Rectal smooth muscle tissue (tissue), 1 donor: ENCODE results near the gene PILRA.
"Not testable (repeated sequence)": the region's sequence is repeated elsewhere in the genome, so short reads cannot be mapped to it uniquely, and the experiment has no call there.

Source experiments
- H3K27ac ChIP-seq: one replicate; pipeline ENCODE4 v1.7.0; 2013; ENCODE audit warnings: low read depth, low read length, inconsistent platforms
- H3K27me3 ChIP-seq: one replicate; pipeline ENCODE4 v1.7.0; 2013; ENCODE audit warnings: low read length; ENCODE audit not compliant: control insufficient read depth, insufficient read depth
- H3K36me3 ChIP-seq: one replicate; pipeline ENCODE4 v1.7.0; 2013; ENCODE audit warnings: low read length; ENCODE audit not compliant: control insufficient read depth, insufficient read depth
- H3K4me1 ChIP-seq: one replicate; pipeline ENCODE4 v1.7.0; 2013; ENCODE audit warnings: low read length; ENCODE audit not compliant: control insufficient read depth, insufficient read depth
- H3K4me3 ChIP-seq: one replicate; pipeline ENCODE4 v1.7.0; 2013; ENCODE audit warnings: low read length
- H3K9ac ChIP-seq: one replicate; pipeline ENCODE4 v1.7.0; 2013; ENCODE audit warnings: low read length

PILRA gene

DNA sequence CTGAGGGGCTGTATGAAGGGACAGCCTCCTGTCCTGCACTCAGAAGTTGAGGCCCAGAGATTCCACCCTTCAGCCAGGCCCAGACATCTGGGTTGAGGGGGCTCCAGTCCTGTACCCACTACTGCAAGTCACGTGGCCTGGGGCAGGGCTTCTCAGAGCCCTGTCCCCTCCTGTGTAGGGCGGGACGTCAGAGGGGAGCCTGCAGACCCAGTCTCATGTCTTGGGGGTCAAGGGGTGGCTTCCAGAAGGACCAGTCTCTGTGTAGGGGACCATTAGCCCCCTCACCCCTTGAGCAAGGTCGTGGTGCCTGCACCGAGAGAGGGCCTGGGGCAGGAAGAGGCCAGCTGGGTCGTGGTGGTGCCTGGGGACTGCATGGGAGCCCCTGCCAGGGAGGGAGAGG, 593 bp upstream of the PILRA start:
- no peaks in the 10 kb centered on the region for H3K4me1 ChIP-seq
- no peak overlapping the region for H3K4me3 ChIP-seq
- H3K27ac ChIP-seq: no peak overlapping the region
- no peak overlapping the region for H3K9ac ChIP-seq
- H3K36me3 ChIP-seq: no peaks in the 10 kb centered on the region
- no peaks in the 10 kb centered on the region for H3K27me3 ChIP-seq

DNA sequence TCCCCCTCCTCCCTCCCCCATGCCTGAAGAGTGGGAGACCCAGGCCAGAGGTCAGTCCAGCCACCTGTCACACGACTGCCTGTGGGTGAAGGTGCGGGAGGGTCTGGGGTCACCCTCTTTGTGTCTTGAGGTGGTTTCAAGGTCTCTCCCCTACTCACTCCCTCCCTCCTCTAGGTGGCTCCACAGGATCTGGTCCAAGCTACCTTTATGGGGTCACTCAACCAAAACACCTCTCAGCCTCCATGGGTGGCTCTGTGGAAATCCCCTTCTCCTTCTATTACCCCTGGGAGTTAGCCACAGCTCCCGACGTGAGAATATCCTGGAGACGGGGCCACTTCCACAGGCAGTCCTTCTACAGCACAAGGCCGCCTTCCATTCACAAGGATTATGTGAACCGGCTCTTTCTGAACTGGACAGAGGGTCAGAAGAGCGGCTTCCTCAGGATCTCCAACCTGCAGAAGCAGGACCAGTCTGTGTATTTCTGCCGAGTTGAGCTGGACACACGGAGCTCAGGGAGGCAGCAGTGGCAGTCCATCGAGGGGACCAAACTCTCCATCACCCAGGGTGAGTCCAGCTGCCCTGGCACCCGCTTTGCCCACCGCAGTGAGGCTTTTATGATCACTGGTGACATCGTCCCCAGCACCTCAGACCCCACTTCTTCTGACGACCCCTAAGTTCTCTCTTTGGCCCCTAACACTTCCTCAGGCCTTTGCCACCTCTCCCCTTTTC, 747 bp downstream of the PILRA start:
- H3K27ac ChIP-seq, H3K27me3 ChIP-seq, H3K9ac ChIP-seq, H3K4me3 ChIP-seq, H3K4me1 ChIP-seq, H3K36me3 ChIP-seq: not testable (repeated sequence)

DNA sequence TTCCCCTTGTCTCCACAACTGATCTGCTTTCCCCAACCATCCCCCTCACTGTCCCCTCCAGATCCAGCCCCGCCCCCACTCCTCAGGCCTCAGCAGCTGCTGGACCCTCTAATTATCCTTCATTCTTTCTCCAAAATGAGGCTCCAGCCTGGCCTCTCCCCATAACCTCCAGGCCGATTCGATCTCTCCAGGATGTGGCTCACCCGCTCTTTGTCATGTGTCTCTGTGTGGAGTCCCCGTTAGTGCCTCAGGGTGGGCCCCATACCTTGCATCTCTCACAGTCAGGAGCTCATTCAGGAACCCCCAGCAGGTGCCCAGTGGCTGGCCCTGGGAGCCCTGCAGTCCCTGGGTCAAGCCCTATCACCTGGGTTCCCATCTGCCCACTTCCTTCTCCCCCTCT, 1.3 kb downstream of the PILRA start:
- Histone ChIP-seq H3K27ac (no peak overlapping the region), H3K4me1 (no peaks in the 10 kb centered on the region), H3K27me3 (no peaks in the 10 kb centered on the region), H3K36me3 (no peaks in the 10 kb centered on the region), H3K9ac (no peak overlapping the region), H3K4me3 (no peak overlapping the region)

DNA sequence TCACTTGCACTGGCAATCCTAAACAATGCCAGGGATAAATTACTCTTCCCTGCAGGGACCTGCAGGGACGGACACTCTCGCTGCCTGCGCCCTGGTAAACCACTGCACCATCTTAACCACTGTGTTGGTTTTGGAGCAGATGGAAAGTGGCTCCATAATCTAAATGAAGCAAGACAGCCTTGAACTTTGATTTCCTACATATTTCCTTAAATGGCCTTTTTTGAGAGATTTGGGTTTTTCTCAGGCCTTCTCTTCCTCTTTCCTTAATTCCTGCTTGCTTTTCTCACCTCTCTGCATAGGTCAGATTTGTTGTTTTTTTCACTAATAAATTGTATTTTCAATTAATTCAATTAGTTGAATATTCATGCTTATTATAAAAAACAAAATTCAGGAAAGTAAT, 2.8 kb downstream of the PILRA start:
- no peak overlapping the region for H3K4me3 ChIP-seq
- no peaks in the 10 kb centered on the region for H3K27me3 ChIP-seq
- no peak overlapping the region for H3K27ac ChIP-seq
- H3K36me3 ChIP-seq: no peaks in the 10 kb centered on the region
- H3K9ac ChIP-seq: no peak overlapping the region
- H3K4me1 ChIP-seq: no peaks in the 10 kb centered on the region

DNA sequence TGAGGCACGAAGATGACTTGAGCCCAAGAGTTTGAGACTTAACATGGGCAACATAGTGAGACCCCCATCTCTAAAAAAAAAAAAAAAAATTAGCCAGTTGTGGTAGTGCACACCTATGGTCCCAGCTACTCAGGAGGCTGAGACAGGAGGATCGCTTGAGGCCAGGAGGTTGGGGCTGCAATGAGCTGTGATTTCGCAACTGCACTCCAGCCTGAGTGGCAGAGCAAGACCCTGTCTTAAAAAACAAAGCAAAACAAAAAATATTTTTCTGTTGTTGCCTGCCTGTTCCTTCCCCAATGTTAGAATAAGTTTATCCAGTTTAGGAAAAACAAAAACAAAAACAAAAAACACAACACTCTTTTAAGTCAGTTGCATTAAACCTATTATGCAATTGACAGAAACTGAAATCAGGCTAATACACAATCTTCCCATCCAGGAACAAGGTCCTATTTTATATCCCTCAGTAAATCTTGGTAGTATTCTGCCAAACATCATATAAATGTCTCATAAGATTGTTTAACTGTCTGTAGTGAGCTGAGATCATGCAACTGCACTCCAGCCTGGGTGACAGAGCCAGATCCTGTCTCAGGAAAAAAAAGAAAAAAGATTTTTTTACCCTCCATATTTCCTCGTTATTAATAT, 4.9 kb downstream of the PILRA start:
- H3K9ac ChIP-seq: no peak overlapping the region
- H3K4me3 ChIP-seq: no peak overlapping the region
- H3K36me3 ChIP-seq: no peaks in the 10 kb centered on the region
- no peaks in the 10 kb centered on the region for H3K4me1 ChIP-seq
- no peaks in the 10 kb centered on the region for H3K27me3 ChIP-seq
- H3K27ac ChIP-seq: no peak overlapping the region

DNA sequence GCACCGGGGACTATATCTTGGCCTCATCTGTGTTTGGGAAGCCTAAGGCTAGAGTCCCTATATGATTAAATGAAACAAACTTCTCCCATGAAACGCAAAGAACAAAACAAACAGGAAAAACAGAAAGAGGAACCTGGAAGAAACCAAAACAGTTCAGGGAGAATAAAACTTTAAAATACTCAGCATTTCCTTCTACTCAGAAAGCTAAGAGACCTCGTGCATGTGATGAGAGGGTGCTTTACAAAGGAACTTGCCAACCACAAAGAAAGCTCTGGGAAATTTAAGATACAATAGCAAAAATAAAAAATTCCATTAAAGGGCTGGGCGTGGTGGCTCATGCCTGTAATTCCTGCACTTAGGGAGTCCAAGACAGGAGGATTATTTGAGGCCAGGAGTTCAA, 6.9 kb downstream of the PILRA start:
- no peak overlapping the region for H3K4me3 ChIP-seq
- no peaks in the 10 kb centered on the region for H3K36me3 ChIP-seq
- no peaks in the 10 kb centered on the region for H3K27me3 ChIP-seq
- no peaks in the 10 kb centered on the region for H3K4me1 ChIP-seq
- no peak overlapping the region for H3K27ac ChIP-seq
- H3K9ac ChIP-seq: no peak overlapping the region

DNA sequence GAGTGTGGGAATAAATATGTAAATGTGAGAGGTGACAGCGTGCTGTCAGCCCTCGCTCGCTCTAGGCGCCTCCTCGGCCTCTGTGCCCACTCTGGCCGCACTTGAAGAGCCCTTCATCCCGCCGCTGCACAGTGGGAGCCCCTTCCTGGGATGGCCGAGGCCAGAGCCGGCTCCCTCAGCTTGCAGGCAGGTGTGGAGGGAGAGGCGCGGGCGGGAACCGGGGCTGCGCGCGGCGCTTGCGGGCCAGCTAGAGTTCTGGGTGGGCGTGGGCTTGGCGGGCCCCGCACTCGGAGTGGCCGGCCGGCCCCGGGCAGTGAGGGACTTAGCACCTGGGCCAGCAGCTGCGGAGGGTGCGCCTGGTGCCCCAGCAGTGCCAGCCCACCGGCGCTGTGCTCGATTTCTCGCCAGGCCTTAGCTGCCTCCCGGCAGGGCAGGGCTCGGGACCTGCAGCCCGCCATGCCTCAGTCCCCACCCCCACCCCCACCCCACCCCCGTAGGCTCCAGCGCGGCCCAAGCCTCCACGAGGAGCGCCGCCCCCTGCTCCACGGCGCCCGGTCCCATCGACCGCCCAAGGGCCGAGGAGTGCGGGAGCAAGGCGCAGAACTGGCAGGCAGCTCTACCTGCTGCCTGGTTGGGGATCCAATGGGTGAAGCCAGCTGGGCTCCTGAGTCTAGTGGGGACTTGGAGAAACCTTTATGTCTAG, 8.4 kb downstream of the PILRA start:
- not testable (repeated sequence) for H3K4me3 ChIP-seq, H3K27ac ChIP-seq, H3K9ac ChIP-seq, H3K36me3 ChIP-seq, H3K27me3 ChIP-seq, H3K4me1 ChIP-seq

DNA sequence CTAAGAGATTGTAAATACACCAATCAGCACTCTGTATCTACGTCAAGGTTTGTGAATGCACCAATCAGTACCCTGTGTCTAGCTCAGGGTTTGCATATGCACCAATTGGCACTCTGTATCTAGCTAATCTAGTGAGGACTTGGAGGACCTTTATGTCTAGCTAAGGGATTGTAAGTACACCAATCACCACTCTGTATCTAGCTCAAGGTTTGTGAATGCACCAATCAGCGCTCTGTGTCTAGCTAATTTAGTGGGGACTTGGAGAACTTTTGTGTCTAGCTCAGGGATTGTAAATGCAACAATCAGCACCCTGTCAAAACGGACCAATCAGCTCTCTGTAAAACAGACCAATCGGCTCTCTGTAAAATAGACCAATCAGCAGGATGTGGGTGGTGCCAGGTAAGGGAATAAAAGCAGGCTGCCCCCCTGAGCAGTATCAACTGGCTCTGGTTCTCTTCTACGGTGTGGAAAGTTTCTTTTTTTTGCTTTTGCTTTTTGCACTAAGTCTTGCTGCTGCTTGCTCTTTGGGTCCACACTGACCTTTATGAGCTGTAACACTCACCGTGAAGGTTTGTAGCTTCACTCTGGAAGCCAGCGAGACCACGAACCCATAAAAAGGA, 9.1 kb downstream of the PILRA start:
- not testable (repeated sequence) for H3K4me1 ChIP-seq, H3K9ac ChIP-seq, H3K27me3 ChIP-seq, H3K27ac ChIP-seq, H3K4me3 ChIP-seq, H3K36me3 ChIP-seq

DNA sequence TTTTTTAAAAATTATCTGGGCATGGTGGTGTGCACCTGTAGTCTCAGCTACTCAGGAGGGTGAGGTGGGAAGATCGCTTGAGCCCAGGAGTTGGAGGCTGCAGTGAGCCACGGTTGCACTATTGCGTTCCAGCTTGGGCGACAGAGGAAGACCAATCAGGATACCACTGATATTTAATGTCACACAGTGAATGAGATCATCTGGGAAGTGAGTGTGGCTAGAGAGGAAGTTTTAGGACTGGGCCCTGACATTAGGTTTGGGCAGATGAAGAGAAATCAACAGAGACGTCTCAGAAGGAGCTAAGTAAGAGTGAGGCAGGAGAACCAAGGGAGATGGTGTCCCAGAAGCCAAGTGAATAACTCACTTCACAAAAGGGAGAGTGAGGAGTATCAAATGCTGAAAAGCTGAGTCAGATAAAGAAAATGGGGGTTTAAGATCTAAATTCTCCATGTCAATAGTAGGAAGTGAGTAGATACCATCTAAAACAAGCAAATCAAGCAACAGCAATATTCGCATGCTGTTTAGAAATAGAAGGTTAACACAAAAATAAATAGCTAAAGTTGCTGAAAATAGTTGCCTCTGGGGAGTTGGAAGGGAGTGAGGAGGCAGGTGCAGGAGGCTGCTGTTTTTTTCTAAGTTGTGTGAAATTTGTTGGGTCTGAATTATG, 11.5 kb downstream of the PILRA start:
- H3K9ac ChIP-seq: no peak overlapping the region
- H3K4me3 ChIP-seq: no peak overlapping the region
- no peaks in the 10 kb centered on the region for H3K27me3 ChIP-seq
- H3K27ac ChIP-seq: no peak overlapping the region
- H3K36me3 ChIP-seq: no peaks in the 10 kb centered on the region
- H3K4me1 ChIP-seq: no peaks in the 10 kb centered on the region

DNA sequence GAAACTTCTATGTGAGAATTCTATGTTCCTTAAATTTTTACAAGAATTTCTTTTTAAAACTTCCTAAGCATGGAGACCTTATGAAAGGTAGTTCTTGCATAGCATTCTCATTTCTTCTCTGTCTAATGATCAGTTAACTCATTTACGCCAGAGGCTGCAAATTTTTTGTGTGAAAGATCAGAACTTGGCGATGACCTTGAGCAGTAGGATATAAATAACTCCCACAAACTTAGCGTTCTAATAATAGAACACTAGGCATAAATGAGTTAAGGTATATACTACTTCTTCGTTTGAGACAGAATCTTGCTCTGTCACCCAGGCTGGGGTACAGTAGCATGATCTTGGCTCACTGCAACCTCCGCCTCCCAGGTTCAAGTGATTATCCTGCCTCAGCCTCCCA, 13.7 kb downstream of the PILRA start:
- Histone ChIP-seq H3K4me1 (no peaks in the 10 kb centered on the region), H3K9ac (no peak overlapping the region), H3K27ac (no peak overlapping the region), H3K4me3 (no peak overlapping the region), H3K36me3 (no peaks in the 10 kb centered on the region), H3K27me3 (no peaks in the 10 kb centered on the region)

DNA sequence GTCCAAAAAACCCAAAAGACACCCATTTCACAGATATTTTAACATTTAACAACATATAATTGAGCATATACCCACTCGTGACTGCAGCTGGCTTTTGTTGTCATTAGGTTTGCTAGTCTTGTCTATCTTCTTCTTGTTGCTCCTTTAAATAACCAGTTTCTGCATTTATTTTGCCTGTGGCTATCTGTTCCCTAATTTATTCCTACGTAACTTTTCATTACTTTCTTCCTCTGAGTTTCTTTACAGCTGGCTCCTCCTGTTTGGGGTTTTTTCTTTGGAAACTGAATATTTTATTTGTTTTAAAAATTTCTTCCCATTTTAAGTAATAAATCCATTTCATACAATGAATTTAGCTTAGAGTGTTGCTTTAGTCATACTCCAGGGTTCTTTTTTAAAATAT, 14.4 kb downstream of the PILRA start:
- Histone ChIP-seq H3K4me1 (no peaks in the 10 kb centered on the region), H3K9ac (no peak overlapping the region), H3K27me3 (no peaks in the 10 kb centered on the region), H3K4me3 (no peak overlapping the region), H3K27ac (no peak overlapping the region), H3K36me3 (no peaks in the 10 kb centered on the region)

DNA sequence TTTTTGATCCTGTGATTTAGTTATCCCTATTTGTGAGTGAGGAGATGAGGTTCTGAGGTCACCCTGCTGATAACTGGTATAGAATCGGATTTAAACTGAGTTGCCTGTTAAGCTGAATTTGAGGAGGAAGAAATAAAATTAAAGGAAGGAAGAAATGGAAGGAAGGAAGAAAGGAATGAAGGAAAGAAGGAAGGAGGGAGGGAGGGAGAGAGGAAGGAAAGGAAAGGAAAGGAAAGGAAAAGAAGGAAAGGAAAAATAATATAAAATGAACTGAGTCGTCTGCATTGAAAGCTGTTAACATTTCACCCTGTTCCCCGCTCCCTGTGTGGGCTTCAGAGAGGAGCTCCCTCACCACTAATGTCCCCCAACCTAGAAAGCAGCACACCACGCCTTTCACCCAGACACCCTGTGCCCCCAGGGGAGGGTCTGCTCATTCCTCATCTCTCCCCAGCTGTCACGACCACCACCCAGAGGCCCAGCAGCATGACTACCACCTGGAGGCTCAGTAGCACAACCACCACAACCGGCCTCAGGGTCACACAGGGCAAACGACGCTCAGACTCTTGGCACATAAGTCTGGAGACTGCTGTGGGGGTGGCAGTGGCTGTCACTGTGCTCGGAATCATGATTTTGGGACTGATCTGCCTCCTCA, 16.3 kb downstream of the PILRA start:
- H3K9ac ChIP-seq: no peak overlapping the region
- H3K27ac ChIP-seq: no peak overlapping the region
- no peaks in the 10 kb centered on the region for H3K36me3 ChIP-seq

More for the DNA sequence above, 16.3 kb downstream of the PILRA start:
- H3K27me3 ChIP-seq: no peaks in the 10 kb centered on the region
- H3K4me1 ChIP-seq: no peaks in the 10 kb centered on the region
- no peak overlapping the region for H3K4me3 ChIP-seq
